GM19238 (cell line): ENCODE data around the gene UBE2D4.
"Not testable (repeated sequence)": the region's sequence is repeated elsewhere in the genome, so short reads cannot be mapped to it uniquely, and the experiment has no call there.

Source experiments
- DNase-seq: peaks from one replicate; pipeline ENCODE4 v3.0.0; 2011; ENCODE audit warnings: low spot score; ENCODE audit not compliant: insufficient read length

UBE2D4 gene

DNA sequence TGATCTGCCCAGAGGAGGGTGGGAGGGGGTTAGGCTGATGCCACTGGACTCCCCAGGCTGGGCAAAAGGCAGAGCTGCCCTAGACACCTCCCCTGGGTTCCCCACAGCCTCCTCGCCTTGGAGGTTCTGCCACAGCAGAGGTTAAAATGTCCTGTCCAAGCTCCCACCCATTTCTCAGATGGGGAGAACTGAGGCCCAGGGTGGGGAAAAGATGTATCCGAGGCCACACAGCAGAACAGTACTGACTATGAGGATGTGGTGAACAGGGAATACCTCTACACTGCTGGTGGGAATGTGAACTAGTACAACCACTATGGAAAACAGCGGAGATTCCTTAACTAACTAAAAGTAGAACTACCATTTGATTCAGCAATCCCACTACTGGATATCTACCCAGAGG lies 40.2 kb downstream of the UBE2D4 start:
- DNase-seq: not testable (repeated sequence)

GRCh38 chr7:43968172-43969040 lies 42.2 kb downstream of the UBE2D4 start:
- not testable (repeated sequence) for DNase-seq

- DNase-seq: not testable (repeated sequence)
These were observed 43.4 kb downstream of the UBE2D4 start for GRCh38 chr7:43969586-43969985.

GRCh38 chr7:43970698-43971097 lies 44.5 kb downstream of the UBE2D4 start:
- not testable (repeated sequence) for DNase-seq

DNA sequence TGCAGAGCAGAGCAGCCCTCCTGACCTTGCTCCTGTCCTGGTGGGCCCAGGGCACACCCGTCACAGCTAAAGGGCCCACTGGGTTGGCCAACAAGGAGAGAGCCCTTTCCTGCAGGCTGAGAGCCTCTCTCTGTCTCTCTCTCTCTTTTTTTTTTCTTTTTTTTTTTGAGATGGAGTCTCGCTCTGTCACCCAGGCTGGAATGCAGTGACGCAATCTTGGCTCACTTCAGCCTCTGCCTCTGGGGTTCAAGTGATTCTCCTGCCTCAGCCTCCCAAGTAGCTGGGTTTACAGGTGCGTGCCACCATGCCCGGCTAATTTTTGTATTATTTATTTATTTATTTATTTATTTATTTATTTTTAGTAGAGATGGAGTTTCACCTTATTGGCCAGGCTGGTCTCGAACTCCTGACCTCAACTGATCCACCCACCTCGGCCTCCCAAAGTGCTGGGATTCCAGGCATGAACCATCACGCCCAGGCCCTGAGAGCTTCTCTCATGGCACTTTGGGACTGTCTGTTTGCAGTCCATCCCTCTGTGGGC lies 47.9 kb downstream of the UBE2D4 start:
- DNase-seq: not testable (repeated sequence)

GRCh38 chr7:43974725-43975482 lies 48.7 kb downstream of the UBE2D4 start:
- DNase-seq: not testable (repeated sequence)

DNA sequence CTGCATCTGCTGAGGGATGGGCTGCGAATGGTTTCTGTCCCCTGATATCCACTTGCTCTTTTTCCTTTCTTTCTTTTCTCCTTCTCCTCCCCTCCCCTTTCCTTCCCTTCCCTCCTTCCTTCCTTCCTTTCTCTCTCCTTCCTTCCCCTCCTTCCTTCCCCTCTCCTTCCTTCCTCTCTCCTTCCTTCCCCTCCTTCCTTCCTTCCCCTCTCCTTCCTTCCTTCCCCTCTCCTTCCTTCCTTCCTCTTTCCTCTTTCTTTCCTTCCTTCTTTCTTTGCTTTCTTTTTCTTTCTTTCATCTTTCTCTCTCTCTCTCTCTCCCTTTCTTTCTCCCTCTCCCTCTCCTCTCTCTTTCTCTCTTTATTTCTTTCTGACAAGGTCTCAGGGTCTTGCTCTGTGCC lies 51.3 kb downstream of the UBE2D4 start:
- DNase-seq: no peak

- DNase-seq: not testable (repeated sequence)
These were observed 51.9 kb downstream of the UBE2D4 start for GRCh38 chr7:43978102-43978501.

GRCh38 chr7:43982848-43983247 lies 56.6 kb downstream of the UBE2D4 start:
- not testable (repeated sequence) for DNase-seq

- DNase-seq: not testable (repeated sequence)
These were observed 57.5 kb downstream of the UBE2D4 start for GRCh38 chr7:43983736-43984135.

- DNase-seq: not testable (repeated sequence)
These were observed 59.9 kb downstream of the UBE2D4 start for GRCh38 chr7:43985904-43986864.

DNA sequence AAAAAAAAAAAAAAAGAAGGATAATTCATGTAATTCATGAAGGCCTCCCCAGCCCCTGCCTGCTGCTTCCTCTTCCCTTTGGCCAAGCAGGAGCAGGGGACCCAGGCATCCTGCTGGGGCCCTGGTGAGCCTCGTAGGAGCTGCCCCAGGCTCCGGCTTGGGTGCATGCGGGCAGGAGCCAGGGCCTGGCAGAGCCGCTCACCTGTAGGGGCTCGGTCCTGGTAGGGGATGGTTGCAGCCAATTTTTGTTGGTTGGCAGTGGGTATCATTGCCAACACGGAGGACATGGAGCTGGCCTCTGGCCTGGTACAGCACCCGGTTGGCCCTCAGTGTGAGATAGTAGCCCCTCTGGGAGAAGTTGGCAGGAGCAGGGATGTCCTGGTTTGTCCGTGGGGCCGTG lies 61.2 kb downstream of the UBE2D4 start:
- DNase-seq: not testable (repeated sequence)

DNA sequence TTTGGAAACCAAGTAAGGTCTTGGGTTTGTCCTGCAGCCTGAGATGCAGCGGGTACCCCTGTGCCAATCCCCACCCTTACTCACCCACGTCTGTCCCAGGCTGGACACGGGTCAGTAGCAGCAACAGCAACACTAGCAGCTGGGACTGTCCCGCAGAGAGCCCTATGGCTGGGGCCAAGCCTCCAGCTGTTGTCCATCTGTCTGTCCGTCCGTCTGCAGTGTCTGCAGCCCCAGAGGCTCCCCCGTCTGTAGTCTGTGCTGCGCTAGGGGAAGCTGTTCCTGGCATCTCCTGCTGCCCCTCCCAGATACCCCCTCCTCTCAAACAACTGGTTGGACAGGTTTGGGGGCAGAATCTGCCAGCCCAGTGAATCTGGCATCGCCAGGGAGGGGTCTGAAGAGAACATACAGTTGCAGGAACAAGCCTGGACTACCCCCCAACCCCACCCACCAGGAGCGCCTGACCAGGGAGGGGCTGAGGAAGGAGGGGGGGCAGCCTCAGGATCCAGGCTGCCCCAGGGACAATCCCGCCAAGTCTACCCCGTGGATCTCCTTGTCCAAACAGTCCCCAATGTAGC lies 63.9 kb downstream of the UBE2D4 start:
- DNase-seq: not testable (repeated sequence)

- DNase-seq: not testable (repeated sequence)
These were observed 64.6 kb downstream of the UBE2D4 start for GRCh38 chr7:43990829-43991228.

GRCh38 chr7:43992896-43993295 lies 66.7 kb downstream of the UBE2D4 start:
- not testable (repeated sequence) for DNase-seq

GRCh38 chr7:43994681-43995080 lies 68.4 kb downstream of the UBE2D4 start:
- not testable (repeated sequence) for DNase-seq

DNA sequence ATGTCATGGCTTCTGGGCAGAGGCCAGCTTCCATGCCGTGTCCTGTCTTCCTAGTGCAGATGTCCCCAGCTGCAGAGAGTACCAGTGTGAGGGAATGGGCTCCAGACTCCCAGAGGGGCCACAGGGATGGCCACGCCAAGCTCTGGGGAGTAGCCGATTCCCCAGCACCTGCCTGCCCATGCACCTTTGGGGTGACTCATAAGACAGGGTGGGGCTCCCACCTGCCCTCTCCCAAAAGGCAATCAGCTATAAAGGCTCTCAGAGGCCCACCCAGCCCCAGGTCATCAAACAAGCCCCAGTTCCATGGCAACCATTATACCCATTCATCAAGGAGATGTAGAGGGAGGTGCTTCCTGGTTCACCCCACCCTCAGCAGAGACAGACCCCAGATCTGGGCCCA lies 71.3 kb downstream of the UBE2D4 start, which contains the start of gene SPDYE1:
Gene SPDYE1 (plus strand): TSS at position 366 of the 400 bp plus-strand sequence. CDS start 2,053 bp downstream, outside the sequence.
- DNase-seq: not testable (repeated sequence)
